HEK293 (cell line): Measurements from ENCODE around the gene AMOTL1.

Experiments used
- FEZF1 ChIP-seq: fragments of 450-650 bp; formaldehyde crosslinking; IDR thresholded peaks from 2 replicates; pipeline ENCODE4 v1.5.1; 2016; ENCODE audit warnings: missing biosample characterization, missing genetic modification characterization
- YY1 ChIP-seq: fragments of 450-650 bp; formaldehyde crosslinking; IDR thresholded peaks from 2 replicates; pipeline ENCODE4 v1.5.1; 2018; ENCODE audit warnings: missing biosample characterization, missing genetic modification characterization
- ZNF223 ChIP-seq: fragments of 450-650 bp; formaldehyde crosslinking; IDR thresholded peaks from 2 replicates; pipeline ENCODE4 v1.5.1; 2016; ENCODE audit warnings: missing biosample characterization, missing genetic modification characterization
- ZNF561 ChIP-seq: fragments of 450-650 bp; IDR thresholded peaks from 2 replicates; pipeline ENCODE4 v1.5.1; 2018; ENCODE audit warnings: missing biosample characterization, missing genetic modification characterization, borderline replicate concordance
- ZNF707 ChIP-seq: fragments of 450-650 bp; formaldehyde crosslinking; IDR thresholded peaks from 2 replicates; pipeline ENCODE4 v1.5.1; 2016; ENCODE audit warnings: missing biosample characterization, missing genetic modification characterization
- ZNF776 ChIP-seq: fragments of 450-650 bp; formaldehyde crosslinking; IDR thresholded peaks from 2 replicates; pipeline ENCODE4 v1.5.0; 2017; ENCODE audit warnings: missing biosample characterization, missing genetic modification characterization, borderline replicate concordance
- TF ChIP-seq, protein P1 (sequence below): fragments of 450-650 bp; formaldehyde crosslinking; IDR thresholded peaks from 2 replicates; pipeline ENCODE4 v1.5.1; 2016; ENCODE audit warnings: missing biosample characterization, missing genetic modification characterization
- TF ChIP-seq, protein P2 (sequence below): fragments of 450-650 bp; formaldehyde crosslinking; IDR thresholded peaks from 2 replicates; pipeline ENCODE4 v1.5.1; 2016; ENCODE audit warnings: missing biosample characterization, missing genetic modification characterization

DNA sequence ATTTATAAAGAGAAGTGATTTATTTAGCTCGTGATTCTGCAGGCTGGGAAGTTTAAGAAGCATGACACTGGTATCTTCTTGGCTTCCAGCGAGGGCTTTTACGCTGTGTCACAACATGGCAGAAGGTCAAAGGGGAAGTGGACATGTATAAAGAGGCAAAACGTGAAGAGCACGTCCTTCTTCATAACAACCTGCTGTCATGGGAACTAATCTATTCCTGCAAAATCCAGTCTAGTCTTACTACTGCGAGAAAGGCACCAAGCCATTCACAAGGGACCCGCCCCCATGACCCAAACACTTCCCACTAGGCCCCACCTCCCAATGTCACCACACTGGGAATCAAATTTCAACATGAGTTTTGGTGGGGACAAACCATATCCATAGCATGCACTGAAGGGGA is 58.3 kb downstream of the AMOTL1 start:
- TF ChIP-seq, protein P1, sequence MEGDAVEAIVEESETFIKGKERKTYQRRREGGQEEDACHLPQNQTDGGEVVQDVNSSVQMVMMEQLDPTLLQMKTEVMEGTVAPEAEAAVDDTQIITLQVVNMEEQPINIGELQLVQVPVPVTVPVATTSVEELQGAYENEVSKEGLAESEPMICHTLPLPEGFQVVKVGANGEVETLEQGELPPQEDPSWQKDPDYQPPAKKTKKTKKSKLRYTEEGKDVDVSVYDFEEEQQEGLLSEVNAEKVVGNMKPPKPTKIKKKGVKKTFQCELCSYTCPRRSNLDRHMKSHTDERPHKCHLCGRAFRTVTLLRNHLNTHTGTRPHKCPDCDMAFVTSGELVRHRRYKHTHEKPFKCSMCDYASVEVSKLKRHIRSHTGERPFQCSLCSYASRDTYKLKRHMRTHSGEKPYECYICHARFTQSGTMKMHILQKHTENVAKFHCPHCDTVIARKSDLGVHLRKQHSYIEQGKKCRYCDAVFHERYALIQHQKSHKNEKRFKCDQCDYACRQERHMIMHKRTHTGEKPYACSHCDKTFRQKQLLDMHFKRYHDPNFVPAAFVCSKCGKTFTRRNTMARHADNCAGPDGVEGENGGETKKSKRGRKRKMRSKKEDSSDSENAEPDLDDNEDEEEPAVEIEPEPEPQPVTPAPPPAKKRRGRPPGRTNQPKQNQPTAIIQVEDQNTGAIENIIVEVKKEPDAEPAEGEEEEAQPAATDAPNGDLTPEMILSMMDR (tag by site-specific recombination) = no peak
- no peak for TF ChIP-seq ZNF561 (tag by site-specific recombination)
- TF ChIP-seq ZNF707 (tag by site-specific recombination) = no peak
- TF ChIP-seq FEZF1 (tag by site-specific recombination) = no peak
- no peak for TF ChIP-seq YY1 (tag by site-specific recombination)
- TF ChIP-seq, protein P2, sequence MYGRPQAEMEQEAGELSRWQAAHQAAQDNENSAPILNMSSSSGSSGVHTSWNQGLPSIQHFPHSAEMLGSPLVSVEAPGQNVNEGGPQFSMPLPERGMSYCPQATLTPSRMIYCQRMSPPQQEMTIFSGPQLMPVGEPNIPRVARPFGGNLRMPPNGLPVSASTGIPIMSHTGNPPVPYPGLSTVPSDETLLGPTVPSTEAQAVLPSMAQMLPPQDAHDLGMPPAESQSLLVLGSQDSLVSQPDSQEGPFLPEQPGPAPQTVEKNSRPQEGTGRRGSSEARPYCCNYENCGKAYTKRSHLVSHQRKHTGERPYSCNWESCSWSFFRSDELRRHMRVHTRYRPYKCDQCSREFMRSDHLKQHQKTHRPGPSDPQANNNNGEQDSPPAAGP (tag by site-specific recombination) = no peak
- no peak for TF ChIP-seq ZNF776 (tag by site-specific recombination)
- TF ChIP-seq ZNF223 (tag by site-specific recombination) = no peak
